CD14-positive monocyte (primary cell): ENCODE measurements around the gene SFT2D2. TPM values are rescaled to one million over a fixed set of nuclear protein-coding genes. Genes with fewer than 3 reads are reported as not detected.

Experiments used
- DNase-seq, 3 donors: peaks; one replicate each; pipeline ENCODE4 v3.0.0-alpha.2; 2011 to 2022
- H2AFZ ChIP-seq: 2 replicates; pipeline ENCODE4 v1.6.0; 2012; ENCODE audit warnings: mild to moderate bottlenecking, low read depth, low read length, inconsistent platforms; ENCODE audit not compliant: insufficient read depth, poor library complexity, severe bottlenecking
- H3K27ac ChIP-seq, 2 donors: 1 replicate in 1 of 2; 2 replicates in 1 of 2; pipeline ENCODE4 v1.5.1; 2012 to 2013; ENCODE audit warnings: low read length in 2 of 2, control low read depth in 1 of 2, inconsistent platforms in 1 of 2, low read depth in 1 of 2, mild to moderate bottlenecking in 1 of 2
- H3K27me3 ChIP-seq, 2 donors: one replicate each; pipeline versions ENCODE4 v1.6.0 to v1.6.1; 2011 to 2013; ENCODE audit warnings: low read length in 2 of 2; ENCODE audit not compliant: control insufficient read depth in 2 of 2, insufficient read depth in 2 of 2
- H3K36me3 ChIP-seq, 2 donors: replicated peaks in 1 of 2; 1 replicate in 1 of 2; 2 replicates in 1 of 2; pipeline versions ENCODE4 v1.5.1 to v1.6.1; 2012 to 2013; ENCODE audit warnings: low read length in 2 of 2, control low read depth in 1 of 2, inconsistent platforms in 1 of 2, mild to moderate bottlenecking in 1 of 2; ENCODE audit not compliant: insufficient read depth in 2 of 2, control insufficient read depth in 1 of 2
- H3K4me1 ChIP-seq, 2 donors: 1 replicate in 1 of 2; 2 replicates in 1 of 2; pipeline versions ENCODE4 v1.5.1 to v1.6.1; 2012 to 2013; ENCODE audit warnings: low read length in 2 of 2, control low read depth in 1 of 2, inconsistent platforms in 1 of 2, mild to moderate bottlenecking in 1 of 2, moderate library complexity in 1 of 2; ENCODE audit not compliant: insufficient read depth in 2 of 2, control insufficient read depth in 1 of 2
- H3K4me2 ChIP-seq: replicated peaks from 2 replicates; pipeline ENCODE3; 2012; ENCODE audit warnings: low read length, moderate library complexity, mild to moderate bottlenecking; ENCODE audit not compliant: poor library complexity, severe bottlenecking; ENCODE audit errors: extremely low read depth
- H3K4me3 ChIP-seq, 3 experiments: fragments of 200-600 bp in 1 of 3; sonication (generic) in 1 of 3; replicated peaks in 1 of 3; 1 replicate in 2 of 3; 2 replicates in 1 of 3; pipeline ENCODE4 v1.5.1; 2011 to 2013; ENCODE audit warnings: low read length in 3 of 3, mild to moderate bottlenecking in 3 of 3, control low read depth in 2 of 3, low read depth in 2 of 3, inconsistent platforms in 1 of 3, moderate library complexity in 1 of 3
- H3K79me2 ChIP-seq: 2 replicates; pipeline ENCODE4 v1.6.0; 2012; ENCODE audit warnings: mild to moderate bottlenecking, control low read depth, inconsistent platforms, low read length, moderate library complexity; ENCODE audit not compliant: insufficient read depth
- H3K9ac ChIP-seq: 2 replicates; pipeline ENCODE4 v1.6.0; 2017; ENCODE audit warnings: low read length, mild to moderate bottlenecking; ENCODE audit not compliant: insufficient read depth, poor library complexity, severe bottlenecking
- H3K9me3 ChIP-seq, 2 donors: replicated peaks in 1 of 2; 1 replicate in 1 of 2; 2 replicates in 1 of 2; pipeline versions ENCODE4 v1.5.1 to v1.6.1; 2012 to 2013; ENCODE audit warnings: low read length in 2 of 2, control low read depth in 1 of 2; ENCODE audit not compliant: control insufficient read depth in 1 of 2, insufficient read depth in 1 of 2
- H4K20me1 ChIP-seq: 2 replicates; pipeline ENCODE4 v1.6.0; 2012; ENCODE audit warnings: mild to moderate bottlenecking, low read length, control low read depth, moderate library complexity; ENCODE audit not compliant: insufficient read depth
- H3K27ac Mint-ChIP-seq, 7 donors: one replicate each; pipeline ENCODE4 v1.8.0; 2020; ENCODE audit warnings: mild to moderate bottlenecking in 7 of 7, mixed read lengths in 7 of 7, moderate library complexity in 6 of 7, inconsistent platforms in 2 of 7
- H3K27me3 Mint-ChIP-seq, 3 donors: one replicate each; pipeline ENCODE4 v1.8.0; 2021 to 2022; ENCODE audit warnings: low read depth in 3 of 3, mild to moderate bottlenecking in 3 of 3, mixed read lengths in 3 of 3, moderate library complexity in 3 of 3, inconsistent platforms in 1 of 3
- H3K36me3 Mint-ChIP-seq, 2 donors: one replicate each; pipeline ENCODE4 v1.8.0; 2020; ENCODE audit warnings: mixed read lengths in 2 of 2, inconsistent platforms in 1 of 2, mild to moderate bottlenecking in 1 of 2
- H3K4me1 Mint-ChIP-seq: one replicate; pipeline ENCODE4 v1.8.0; 2020; ENCODE audit warnings: mild to moderate bottlenecking, mixed read lengths
- H3K4me3 Mint-ChIP-seq, 2 donors: one replicate each; pipeline ENCODE4 v1.8.0; 2020; ENCODE audit warnings: mild to moderate bottlenecking in 2 of 2, mixed read lengths in 2 of 2, moderate library complexity in 1 of 2
- H3K9me3 Mint-ChIP-seq, 7 donors: one replicate each; pipeline ENCODE4 v1.8.0; 2020 to 2022; ENCODE audit warnings: mixed read lengths in 7 of 7, mild to moderate bottlenecking in 6 of 7, moderate library complexity in 6 of 7, inconsistent platforms in 2 of 7
- CTCF ChIP-seq: fragments of 200-600 bp; IDR thresholded peaks from one replicate; pipeline ENCODE4 v1.8.0; 2022; ENCODE audit warnings: antibody characterized with exemption, mild to moderate bottlenecking
- WGBS: methylation state at CpG from one replicate; pipeline ENCODE4 v1.1.5; 2013; ENCODE audit warnings: missing lambda C conversion rate; ENCODE audit not compliant: insufficient coverage; 5-methylcytosine and 5-hydroxymethylcytosine counted together
- intact Hi-C, 2 donors: fragments of 100-400 bp; cut with micrococcal nuclease; formaldehyde crosslinking; loops; one replicate each; pipeline versions ENCODE4 v1.15.0 to v1.15.1; 2023
- polyA plus RNA-seq, 3 donors: library from polyadenylated mRNA; depleted of rRNA in 1 of 3; unstranded in 2 of 3; stranded (reverse) in 1 of 3; fragments of 300-500 nt in 2 of 3; fragments of >200 nt in 1 of 3; fragmentation: Illumina TruSeq in 2 of 3; gene quantifications; 1 replicate in 2 of 3; 2 replicates in 1 of 3; pipeline ENCODE4 v1.2.3, GENCODE V29; 2012 to 2021

Gene SFT2D2
- polyA plus RNA-seq, 3 donors = 23.7 to 46.6 (median 34.9) TPM

- peaks cover 3% of the 10 kb centered on the region for H4K20me1 ChIP-seq
- peak within 1 kb of the TSS; percentile 79 to 89 for H3K27ac ChIP-seq
- H3K4me1 Mint-ChIP-seq = peaks cover 3% of the 10 kb centered on the region
- peak within 1 kb of the TSS; percentile 96 for H3K4me2 ChIP-seq
- intact Hi-C loops = no loop called here
- DNase-seq = peak; percentile 90 to 96 (median 96)
- no peaks in the 10 kb centered on the region for H3K27me3 ChIP-seq
- TF ChIP-seq CTCF = peak; percentile 74
- H3K9me3 Mint-ChIP-seq = peaks cover 0 to 3% (median 0%) of the 10 kb centered on the region in 7 donors
- H3K27me3 Mint-ChIP-seq = peaks cover 0 to 5% (median 5%) of the 10 kb centered on the region in 3 donors
- peaks cover 5 to 6% of the 10 kb centered on the region in 2 donors for H3K36me3 Mint-ChIP-seq
- peaks cover 1 to 3% of the 10 kb centered on the region in 2 donors for H3K36me3 ChIP-seq
- H3K4me3 Mint-ChIP-seq = no peak within 1 kb of the TSS
- H3K9ac ChIP-seq = peak within 1 kb of the TSS; percentile 82
- peaks cover 12 to 16% of the 10 kb centered on the region in 2 donors for H3K4me1 ChIP-seq
- peak within 1 kb of the TSS in 1 of 7 donors; percentile 2 for H3K27ac Mint-ChIP-seq
- peaks cover 48% of the 10 kb centered on the region for H3K79me2 ChIP-seq
- no peaks in the 10 kb centered on the region for H3K9me3 ChIP-seq
- peak within 1 kb of the TSS; percentile 92 for H2AFZ ChIP-seq
- H3K4me3 ChIP-seq = peak within 1 kb of the TSS; percentile 60 to 94 (median 77)
- WGBS = under 1% methylated on average over 47 of the region's 56 CpGs
These were observed 47.0 kb upstream of the SFT2D2 start, which contains the start of gene TIPRL for GRCh38 chr1:168178638-168179437. Gene TIPRL (plus strand): TSS chr1:168178962. CDS start chr1:168179078, 116 bp downstream.

GRCh38 chr1:168179438-168180147 is 46.2 kb upstream of the SFT2D2 start:
- H3K4me3 Mint-ChIP-seq = no peak overlapping the region
- DNase-seq = no peak
- H3K27me3 Mint-ChIP-seq = peaks cover 0 to 4% (median 4%) of the 10 kb centered on the region in 3 donors
- H3K36me3 Mint-ChIP-seq = peaks cover 7 to 9% of the 10 kb centered on the region in 2 donors
- Histone ChIP-seq H3K36me3 (peaks cover 9 to 10% of the 10 kb centered on the region in 2 donors), H4K20me1 (peaks cover 3% of the 10 kb centered on the region), H3K4me3 (peak overlapping the region; percentile 60 to 94 (median 77)), H3K27ac (peak overlapping the region; percentile 79 to 89), H3K4me2 (peak overlapping the region; percentile 96), H2AFZ (peak overlapping the region; percentile 92), H3K9ac (peak overlapping the region; percentile 82), H3K79me2 (peaks cover 51% of the 10 kb centered on the region), H3K9me3 (no peaks in the 10 kb centered on the region), H3K4me1 (peaks cover 12 to 16% of the 10 kb centered on the region in 2 donors), H3K27me3 (no peaks in the 10 kb centered on the region)
- TF ChIP-seq CTCF = no peak
- H3K4me1 Mint-ChIP-seq = peaks cover 3% of the 10 kb centered on the region
- no peak overlapping the region for H3K27ac Mint-ChIP-seq
- peaks cover 0 to 3% (median 0%) of the 10 kb centered on the region in 7 donors for H3K9me3 Mint-ChIP-seq
- WGBS = 13% methylated on average over 17 of the region's 20 CpGs
- intact Hi-C loops = no loop called here
